A549 treated with Mapracorat at 1 μM for 4 hours (cell line): ENCODE measurements around the gene HIVEP1. TPM values are rescaled to one million over a fixed set of nuclear protein-coding genes. Genes with fewer than 3 reads are reported as not detected.

ENCODE experiments used
- total RNA-seq: library from RNA; stranded (reverse); fragments of 200-300 nt; extraction: Qiagen RNA extraction; gene quantifications from 5 replicates; pipeline ENCODE4 v1.2.3, GENCODE V29; 2022

HIVEP1 gene
- 8.4 to 11.8 TPM (median 9.6 TPM) in 5 replicates for total RNA-seq

GRCh38 chr6:12012038-12012557 lies at the start of gene HIVEP1:
TSS of gene HIVEP1 (plus strand) at chr6:12012312. CDS start at chr6:12015629, 3,317 bp downstream.

Other genes starting within 250 kb of the HIVEP1 start
- 0.19 to 1.1 TPM (median 0.24 TPM) in 5 replicates for gene ADTRP, start 233.5 kb upstream of the HIVEP1 start, total RNA-seq